Upper lobe of right lung (tissue), 1 donor: ENCODE measurements around the gene MRGPRD. TPM values are rescaled to one million over a fixed set of nuclear protein-coding genes. Genes with fewer than 3 reads are reported as not detected.

Source experiments
- ATAC-seq: fragments of 200-7000 bp; cut with Tn5 transposase; one replicate; pipeline ENCODE4 v1.9.1; 2020; ENCODE audit warnings: mild to moderate bottlenecking, moderate library complexity
- DNase-seq: peaks from one replicate; pipeline ENCODE4 v3.0.0-alpha.2; 2020
- H3K27ac ChIP-seq: fragments of 200-600 bp; one replicate; pipeline ENCODE4 v1.8.0; 2022
- H3K27me3 ChIP-seq: fragments of 200-600 bp; one replicate; pipeline ENCODE4 v1.8.0; 2022; ENCODE audit warnings: mild to moderate bottlenecking
- H3K36me3 ChIP-seq: fragments of 200-600 bp; one replicate; pipeline ENCODE4 v1.8.0; 2022
- H3K4me1 ChIP-seq: fragments of 200-600 bp; one replicate; pipeline ENCODE4 v1.8.0; 2022
- H3K4me3 ChIP-seq: fragments of 200-600 bp; one replicate; pipeline ENCODE4 v1.8.0; 2022; ENCODE audit warnings: mild to moderate bottlenecking
- H3K9me3 ChIP-seq: fragments of 200-600 bp; one replicate; pipeline ENCODE4 v1.8.0; 2022
- intact Hi-C: fragments of 100-400 bp; cut with DNase I; formaldehyde crosslinking; loops from one replicate; pipeline ENCODE4 v1.11.0; 2022
- long read RNA-seq: library from polyadenylated mRNA; unstranded; transcript quantifications from one replicate; pipeline ENCODE4 v2.0.0, GENCODE V29; 2021
- total RNA-seq: library from RNA; stranded (reverse); fragmentation: NEBNext Ultra II Directional; extraction: Animal tissue kit (Norgen Biotek cat#: 25700); gene quantifications from one replicate; pipeline ENCODE4 v1.2.1, GENCODE V29; 2021
- TF ChIP-seq, protein P1 (sequence below): fragments of 200-600 bp; IDR thresholded peaks from one replicate; pipeline ENCODE4 v1.8.0; 2022; ENCODE audit warnings: antibody characterized with exemption
- donor health status: DM: no; HTN: yes; CAD: no; lungs with severe emphysema.

Gene MRGPRD, protein sequence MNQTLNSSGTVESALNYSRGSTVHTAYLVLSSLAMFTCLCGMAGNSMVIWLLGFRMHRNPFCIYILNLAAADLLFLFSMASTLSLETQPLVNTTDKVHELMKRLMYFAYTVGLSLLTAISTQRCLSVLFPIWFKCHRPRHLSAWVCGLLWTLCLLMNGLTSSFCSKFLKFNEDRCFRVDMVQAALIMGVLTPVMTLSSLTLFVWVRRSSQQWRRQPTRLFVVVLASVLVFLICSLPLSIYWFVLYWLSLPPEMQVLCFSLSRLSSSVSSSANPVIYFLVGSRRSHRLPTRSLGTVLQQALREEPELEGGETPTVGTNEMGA
- total RNA-seq: not detected
- long read RNA-seq: 0 reads

DNA sequence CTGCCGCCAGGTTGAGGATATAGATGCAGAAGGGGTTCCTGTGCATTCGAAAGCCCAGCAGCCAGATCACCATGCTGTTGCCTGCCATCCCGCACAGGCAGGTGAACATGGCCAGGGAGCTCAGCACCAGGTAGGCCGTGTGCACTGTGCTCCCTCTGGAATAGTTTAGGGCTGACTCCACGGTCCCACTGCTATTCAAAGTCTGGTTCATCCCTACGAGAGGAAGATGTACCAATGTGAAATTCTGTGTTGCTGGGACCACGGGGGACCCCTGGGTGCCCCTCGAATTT lies at the start of gene MRGPRD:
TSS of gene MRGPRD (minus strand) at position 211 of the 290 bp plus-strand sequence. CDS start at position 211, 0 bp downstream.
- TF ChIP-seq, protein P1, sequence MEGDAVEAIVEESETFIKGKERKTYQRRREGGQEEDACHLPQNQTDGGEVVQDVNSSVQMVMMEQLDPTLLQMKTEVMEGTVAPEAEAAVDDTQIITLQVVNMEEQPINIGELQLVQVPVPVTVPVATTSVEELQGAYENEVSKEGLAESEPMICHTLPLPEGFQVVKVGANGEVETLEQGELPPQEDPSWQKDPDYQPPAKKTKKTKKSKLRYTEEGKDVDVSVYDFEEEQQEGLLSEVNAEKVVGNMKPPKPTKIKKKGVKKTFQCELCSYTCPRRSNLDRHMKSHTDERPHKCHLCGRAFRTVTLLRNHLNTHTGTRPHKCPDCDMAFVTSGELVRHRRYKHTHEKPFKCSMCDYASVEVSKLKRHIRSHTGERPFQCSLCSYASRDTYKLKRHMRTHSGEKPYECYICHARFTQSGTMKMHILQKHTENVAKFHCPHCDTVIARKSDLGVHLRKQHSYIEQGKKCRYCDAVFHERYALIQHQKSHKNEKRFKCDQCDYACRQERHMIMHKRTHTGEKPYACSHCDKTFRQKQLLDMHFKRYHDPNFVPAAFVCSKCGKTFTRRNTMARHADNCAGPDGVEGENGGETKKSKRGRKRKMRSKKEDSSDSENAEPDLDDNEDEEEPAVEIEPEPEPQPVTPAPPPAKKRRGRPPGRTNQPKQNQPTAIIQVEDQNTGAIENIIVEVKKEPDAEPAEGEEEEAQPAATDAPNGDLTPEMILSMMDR: no peak
- DNase-seq: no peak
- H3K4me1 ChIP-seq: no peaks in the 10 kb centered on the region
- H3K27me3 ChIP-seq: no peaks in the 10 kb centered on the region
- H3K9me3 ChIP-seq: peaks cover 6% of the 10 kb centered on the region
- H3K4me3 ChIP-seq: no peak within 1 kb of the TSS
- H3K36me3 ChIP-seq: no peaks in the 10 kb centered on the region
- no peak for ATAC-seq
- intact Hi-C loops: no loop called here
- no peak within 1 kb of the TSS for H3K27ac ChIP-seq

DNA sequence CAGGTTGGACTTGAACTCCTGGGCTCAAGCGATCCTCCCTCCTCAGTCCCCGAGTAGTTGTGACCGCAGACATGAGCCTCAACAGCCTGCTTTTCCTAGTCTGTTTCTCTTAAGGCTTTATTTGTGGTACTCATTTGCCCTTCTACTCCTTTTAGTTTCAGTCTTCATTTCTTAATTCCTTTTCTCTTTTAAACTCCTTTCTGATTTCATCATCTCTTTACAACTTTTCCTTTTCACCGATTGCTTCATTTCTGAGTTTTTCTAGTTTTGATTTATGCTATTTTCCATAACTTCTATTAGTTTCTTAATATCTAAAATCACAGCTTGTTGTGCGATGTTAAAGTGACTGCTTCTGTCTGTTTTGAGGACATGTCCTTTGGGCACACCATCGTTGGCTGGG lies 49.5 kb upstream of the MRGPRD start:
- no peaks in the 10 kb centered on the region for H3K27me3 ChIP-seq
- TF ChIP-seq, protein P1: no peak
- H3K4me1 ChIP-seq: peaks cover 10% of the 10 kb centered on the region
- no peak overlapping the region for H3K4me3 ChIP-seq
- H3K36me3 ChIP-seq: no peaks in the 10 kb centered on the region
- no peak for DNase-seq
- H3K27ac ChIP-seq: no peak overlapping the region
- intact Hi-C loops: no loop called here
- H3K9me3 ChIP-seq: no peaks in the 10 kb centered on the region
- ATAC-seq: no peak

DNA sequence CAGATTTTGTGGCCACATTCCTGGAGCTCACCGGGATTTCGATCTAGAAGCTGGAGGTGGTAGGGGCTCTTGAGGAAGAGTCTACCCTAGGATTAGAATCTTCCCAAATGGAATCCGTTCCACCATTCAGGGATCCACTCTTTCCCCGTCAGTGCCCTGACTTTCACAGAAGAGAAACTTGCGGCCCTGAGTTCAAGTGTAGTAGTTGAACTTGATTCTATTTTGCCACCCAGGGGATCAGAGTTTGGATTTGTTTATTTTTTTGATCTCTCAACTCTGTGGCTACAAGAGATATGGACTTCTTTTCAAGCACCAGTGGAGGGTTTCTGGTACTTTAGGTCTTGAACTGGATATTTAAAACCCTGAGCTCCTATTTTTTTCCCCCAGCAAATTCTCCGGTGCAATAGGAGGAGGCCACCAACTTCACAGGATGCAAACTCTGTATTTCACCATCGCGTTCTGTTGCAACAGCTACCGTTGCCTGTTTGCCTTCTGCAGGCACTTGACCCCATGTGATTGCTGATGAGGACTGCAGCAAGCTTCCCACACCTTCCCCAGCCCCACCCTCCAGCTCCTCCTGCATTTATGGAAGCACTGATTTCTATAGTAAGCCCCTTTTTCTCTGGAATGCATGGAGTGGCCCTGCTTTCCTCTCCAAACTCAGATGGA lies 47.1 kb upstream of the MRGPRD start:
- no peaks in the 10 kb centered on the region for H3K36me3 ChIP-seq
- no peak overlapping the region for H3K4me3 ChIP-seq
- no peaks in the 10 kb centered on the region for H3K27me3 ChIP-seq
- peak overlapping the region; percentile 42 for H3K27ac ChIP-seq
- ATAC-seq (peak; percentile 93), DNase-seq (peak; percentile 78)
- intact Hi-C loops: no loop called here
- no peaks in the 10 kb centered on the region for H3K9me3 ChIP-seq
- peaks cover 10% of the 10 kb centered on the region for H3K4me1 ChIP-seq
- TF ChIP-seq, protein P1: no peak

DNA sequence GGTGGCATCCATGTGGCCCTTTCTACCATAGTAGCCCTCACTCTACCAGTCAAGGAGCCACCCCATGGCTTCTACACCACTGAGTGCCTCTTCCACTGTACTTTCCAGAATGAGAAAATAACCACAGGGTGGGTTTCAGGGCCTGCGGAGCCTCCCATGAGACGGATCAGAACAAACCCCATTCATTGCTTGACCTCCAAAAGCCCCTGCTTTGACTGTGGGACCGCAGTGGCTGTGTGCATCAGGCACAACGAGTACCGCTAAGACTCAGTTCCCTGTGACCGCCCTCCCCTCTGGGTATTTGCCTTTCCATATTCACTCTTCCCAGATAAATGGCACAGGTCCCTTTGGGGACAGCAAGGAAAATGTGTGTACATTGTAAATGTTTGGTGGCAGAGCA lies 43.7 kb upstream of the MRGPRD start:
- ATAC-seq (no peak), DNase-seq (no peak)
- no peaks in the 10 kb centered on the region for H3K27me3 ChIP-seq
- H3K4me3 ChIP-seq: no peak overlapping the region
- intact Hi-C loops: no loop called here
- H3K9me3 ChIP-seq: no peaks in the 10 kb centered on the region
- TF ChIP-seq, protein P1: no peak
- H3K27ac ChIP-seq: no peak overlapping the region
- H3K4me1 ChIP-seq: peaks cover 10% of the 10 kb centered on the region
- H3K36me3 ChIP-seq: no peaks in the 10 kb centered on the region

DNA sequence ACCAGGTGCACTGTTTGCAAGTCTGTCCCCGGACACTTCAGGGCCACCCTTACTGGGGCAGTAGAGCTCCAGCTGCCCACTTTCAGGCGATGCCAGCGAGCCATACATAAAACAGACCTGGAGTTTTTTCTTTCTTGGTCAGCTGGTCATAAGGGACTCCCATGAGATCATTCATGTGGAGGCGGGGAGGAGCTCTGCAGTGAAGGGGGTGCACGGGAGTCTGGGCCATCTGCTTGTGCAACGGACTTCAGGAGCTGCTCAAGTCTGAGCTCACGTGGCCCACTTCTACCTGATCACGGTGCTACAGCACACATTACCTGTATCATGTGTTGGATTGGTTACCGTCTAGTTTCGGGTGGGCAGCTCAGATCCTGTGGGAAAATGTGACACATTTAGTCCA lies 41.5 kb upstream of the MRGPRD start:
- H3K27ac ChIP-seq: no peak overlapping the region
- peaks cover 3% of the 10 kb centered on the region for H3K4me1 ChIP-seq
- no peaks in the 10 kb centered on the region for H3K27me3 ChIP-seq
- TF ChIP-seq, protein P1: no peak
- DNase-seq: no peak
- no peak overlapping the region for H3K4me3 ChIP-seq
- no peaks in the 10 kb centered on the region for H3K9me3 ChIP-seq
- ATAC-seq: peak; percentile 47
- intact Hi-C loops: no loop called here
- H3K36me3 ChIP-seq: no peaks in the 10 kb centered on the region
